Posterior vena cava (tissue), 2 donors: ENCODE measurements around the gene UBD. TPM values are rescaled to one million over a fixed set of nuclear protein-coding genes. Genes with fewer than 3 reads are reported as not detected.
A peak's percentile ranks its signal among the peaks of the same experiment; 100 is the strongest.

Source experiments
- DNase-seq: peaks from one replicate; pipeline ENCODE4 v3.0.0-alpha.2; 2020; ENCODE audit warnings: low spot score
- intact Hi-C, 2 donors: fragments of 100-400 bp; cut with DNase I; formaldehyde crosslinking; loops; one replicate each; pipeline versions ENCODE4 v1.14.1 to v1.14.2; 2022 to 2023
- total RNA-seq, 2 donors: library from RNA; stranded (reverse); fragmentation: NEBNext Ultra II Directional; extraction: Animal tissue kit (Norgen Biotek cat#: 25700); gene quantifications; one replicate each; pipeline ENCODE4 v1.2.1, GENCODE V29; 2021
- donor health status: DM: yes; HTN: yes; CAD: no.
- donor health status: DM: yes; HTN: yes; CAD: no.

The UBD gene
- total RNA-seq, 2 donors from 2014 or later, result 0.24 TPM; not detected in 1

GRCh38 chr6:29527126-29527525 is 32.4 kb downstream of the UBD start:
- no peak for DNase-seq
- intact Hi-C loops, result no loop called here

- intact Hi-C loops, result no loop called here
- no peak for DNase-seq
Measured at GRCh38 chr6:29525311-29525639, 34.3 kb downstream of the UBD start.

DNA sequence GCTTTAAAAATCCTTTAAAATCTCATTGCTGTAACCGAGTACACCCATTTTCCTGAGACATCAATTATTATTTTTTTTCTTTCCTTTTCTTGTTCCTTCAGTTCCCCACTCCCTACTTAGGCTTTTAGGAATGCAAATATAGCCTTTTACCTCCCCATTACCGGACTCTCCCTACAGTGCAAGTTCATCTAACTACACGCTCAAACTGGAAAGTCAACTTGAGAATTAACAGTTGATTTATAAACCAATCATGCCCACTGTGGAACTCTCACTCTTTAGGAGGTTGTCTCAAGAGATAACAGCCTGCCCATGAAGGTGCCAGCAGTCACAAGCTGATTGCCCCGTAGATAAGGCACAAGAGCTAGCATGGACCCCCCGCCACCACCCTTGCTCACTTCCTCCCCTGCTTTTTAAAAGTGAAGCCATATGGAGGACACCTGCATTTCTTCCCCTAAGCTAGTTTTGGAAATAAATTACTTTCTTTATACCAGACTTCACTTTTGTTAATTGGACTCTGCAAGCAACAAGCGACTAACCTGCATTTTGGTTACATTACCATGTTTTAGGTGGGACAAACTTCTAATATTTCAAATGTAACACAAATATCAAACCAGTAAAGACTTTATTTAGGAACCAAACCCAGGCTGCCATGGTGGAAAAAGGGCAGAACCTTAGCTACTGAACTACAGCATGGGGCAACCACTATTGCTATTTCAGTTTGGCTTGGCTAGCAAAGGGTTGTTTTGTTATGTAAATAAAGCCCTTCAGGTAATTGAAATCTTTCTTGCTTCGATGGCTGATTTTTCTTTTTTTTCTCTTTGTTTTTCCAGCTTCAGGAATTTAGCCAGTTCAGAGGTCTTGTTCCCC is 34.9 kb downstream of the UBD start:
- intact Hi-C loops, result no loop called here
- DNase-seq, result no peak

DNA sequence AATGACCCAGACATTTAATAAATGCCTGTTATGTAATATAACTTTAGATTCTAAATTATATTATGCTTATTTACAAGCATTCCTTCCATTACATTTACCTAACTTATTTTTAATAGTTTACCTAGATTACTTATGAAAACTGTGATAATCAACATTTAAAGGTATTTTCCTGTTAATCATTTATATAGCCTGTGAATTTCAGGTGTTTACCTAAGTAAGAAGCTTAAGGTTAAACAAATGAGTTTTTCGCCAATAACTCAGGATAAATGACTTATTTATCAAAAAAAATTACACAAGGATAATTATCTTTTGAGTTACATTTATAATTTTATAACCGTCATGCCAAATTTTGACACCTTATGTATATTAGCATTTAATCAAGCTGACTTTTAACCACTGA is 35.5 kb downstream of the UBD start:
- intact Hi-C loops, result no loop called here
- DNase-seq, result no peak

DNA sequence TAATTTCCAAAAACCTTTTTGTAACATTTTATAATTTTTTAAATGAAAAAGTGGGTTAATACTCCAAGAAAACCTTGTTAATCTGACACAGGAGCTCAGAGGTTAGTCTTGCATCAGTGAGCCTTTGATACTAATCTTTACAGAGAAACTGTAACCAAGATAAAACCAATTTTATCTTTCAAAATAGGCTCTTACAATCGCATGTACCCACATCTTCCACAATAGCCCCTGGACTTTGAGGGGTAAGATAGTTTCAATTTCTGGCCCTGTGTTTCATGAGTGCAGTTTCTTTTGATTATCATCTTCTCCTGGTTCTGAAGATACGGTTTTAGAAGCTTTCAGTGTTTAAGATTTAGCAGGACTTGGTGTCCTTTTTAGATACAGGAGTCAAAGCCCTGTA is 37.3 kb downstream of the UBD start:
- intact Hi-C loops, result no loop called here
- DNase-seq, result no peak

DNA sequence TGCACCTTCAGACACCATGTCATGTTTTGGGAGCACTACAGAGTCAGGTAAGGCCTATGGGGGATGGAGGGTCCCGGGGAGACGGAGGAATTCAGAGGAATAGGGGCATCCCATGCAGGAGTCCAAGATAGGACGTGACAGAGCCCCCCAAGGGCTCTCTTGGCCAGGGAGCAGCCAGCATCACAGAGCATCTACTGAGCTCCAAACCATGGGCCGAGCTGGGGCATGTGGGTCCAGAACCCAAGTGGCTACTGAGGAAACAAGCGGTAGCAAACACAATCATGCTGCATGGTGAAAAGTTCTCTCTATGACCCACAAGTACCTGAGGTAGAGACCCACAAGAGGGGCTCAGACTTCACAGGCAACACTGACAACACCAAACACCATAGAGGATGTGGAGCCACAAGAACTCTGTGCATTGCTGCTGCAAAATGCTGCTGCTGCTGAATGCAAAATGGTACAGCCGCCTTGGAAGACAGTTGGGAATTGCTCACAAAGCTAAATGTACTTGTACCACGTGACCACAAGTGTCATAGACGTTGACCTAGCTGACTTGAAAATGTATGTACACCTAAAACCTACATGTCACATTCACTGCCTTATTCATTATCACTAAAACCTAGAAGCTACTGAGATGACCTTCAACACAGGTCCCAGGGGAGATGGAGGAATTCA is 38.4 kb downstream of the UBD start:
- DNase-seq, result peak; percentile 50
- intact Hi-C loops, result no loop called here

DNA sequence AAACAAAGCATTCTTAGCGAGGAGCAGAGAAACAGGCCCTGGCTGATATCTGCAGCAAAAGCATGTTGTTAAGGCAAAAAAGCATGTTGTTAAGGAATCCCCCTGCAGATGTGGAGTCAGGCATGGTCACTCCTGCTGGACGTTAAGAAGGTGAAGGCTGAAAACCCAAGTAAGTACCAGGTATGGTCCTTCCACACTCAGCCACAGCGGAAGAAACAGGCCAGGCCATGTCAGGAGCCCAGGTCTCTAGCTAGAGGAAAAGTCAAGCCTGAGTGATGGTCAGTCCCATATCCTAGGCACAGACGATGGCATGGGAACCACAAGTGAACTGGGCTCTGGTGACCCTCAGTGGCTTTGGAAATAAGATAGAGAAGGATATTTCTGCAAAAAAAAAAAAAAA is 39.3 kb downstream of the UBD start:
- DNase-seq, result no peak
- intact Hi-C loops, result no loop called here

DNA sequence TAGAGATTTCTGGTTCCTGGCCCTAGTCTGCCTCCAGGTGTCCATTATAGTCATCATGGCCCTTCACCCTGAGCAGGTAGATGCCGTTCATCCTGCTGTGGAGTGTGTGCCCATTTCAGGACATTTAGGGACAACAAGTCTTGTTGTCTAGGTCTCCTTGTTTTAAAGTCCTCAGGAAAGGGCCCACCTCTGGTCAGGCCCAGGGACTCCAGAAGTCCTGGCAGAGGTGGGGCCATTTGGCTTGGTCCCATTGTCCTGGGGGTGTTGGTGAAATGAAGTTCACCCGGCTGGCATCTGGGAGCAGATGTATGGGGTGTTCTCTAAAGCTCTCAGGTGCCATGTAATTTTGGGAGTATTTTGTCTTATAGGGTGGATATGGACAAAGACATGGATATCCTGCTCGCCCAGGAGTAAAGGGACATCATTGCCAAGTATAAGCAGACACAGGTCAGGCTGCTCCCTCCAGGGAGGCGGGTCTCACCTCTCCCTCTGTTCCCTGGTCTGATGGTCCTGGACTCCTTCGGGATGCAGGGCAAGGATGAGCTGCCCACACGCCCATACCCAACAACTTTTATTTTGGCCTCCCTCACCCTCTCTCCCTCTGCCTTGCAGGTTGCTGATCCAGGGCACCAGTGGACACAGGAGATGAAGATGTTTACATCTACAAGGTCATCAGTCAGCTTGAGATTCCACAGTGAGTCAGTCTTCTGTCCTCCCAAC is 40.1 kb downstream of the UBD start:
- intact Hi-C loops, result no loop called here
- no peak for DNase-seq

- intact Hi-C loops, result no loop called here
- DNase-seq, result no peak
Measured at GRCh38 chr6:29517728-29518440, 41.6 kb downstream of the UBD start.

DNA sequence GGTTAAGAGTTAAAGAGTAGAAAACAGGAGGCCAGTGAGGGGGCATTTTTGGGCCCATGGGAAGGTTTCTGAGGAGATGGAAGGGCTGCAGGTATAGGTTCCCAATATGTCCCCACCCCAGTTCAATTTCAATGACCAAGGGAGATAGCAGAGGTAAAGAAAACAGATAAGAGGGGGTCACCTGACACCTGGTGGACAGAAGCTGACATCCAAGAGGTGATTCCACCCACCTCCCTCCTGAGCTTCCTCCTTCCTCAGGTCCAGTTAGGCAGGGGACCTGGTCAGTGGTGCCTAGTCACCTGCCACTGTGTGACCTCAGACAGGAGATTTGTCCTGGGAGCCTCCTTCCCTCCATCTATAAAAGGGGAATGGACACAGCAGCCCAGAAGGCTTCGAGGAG is 42.3 kb downstream of the UBD start:
- intact Hi-C loops, result no loop called here
- DNase-seq, result no peak

DNA sequence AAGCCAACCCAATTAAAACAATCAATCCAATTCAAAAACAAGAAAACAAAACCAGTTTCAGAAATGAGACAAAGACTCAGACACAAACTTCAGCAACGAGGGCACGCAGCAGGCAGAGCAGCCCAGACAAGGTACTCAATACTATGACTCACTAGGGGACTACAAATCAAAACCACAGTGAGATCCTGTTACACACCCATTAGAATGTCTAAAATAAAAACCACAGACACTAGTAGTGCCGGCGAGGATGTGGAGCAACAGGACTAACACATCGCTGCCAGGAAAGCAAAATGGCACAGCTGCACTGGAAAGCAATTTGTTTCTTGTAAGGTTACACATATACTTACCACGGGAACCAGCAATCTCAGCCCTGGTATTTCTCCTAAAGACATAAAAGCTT is 43.4 kb downstream of the UBD start:
- DNase-seq, result no peak
- intact Hi-C loops, result no loop called here

- no peak for DNase-seq
- intact Hi-C loops, result no loop called here
Measured at GRCh38 chr6:29510746-29511300, 48.7 kb downstream of the UBD start.

DNA sequence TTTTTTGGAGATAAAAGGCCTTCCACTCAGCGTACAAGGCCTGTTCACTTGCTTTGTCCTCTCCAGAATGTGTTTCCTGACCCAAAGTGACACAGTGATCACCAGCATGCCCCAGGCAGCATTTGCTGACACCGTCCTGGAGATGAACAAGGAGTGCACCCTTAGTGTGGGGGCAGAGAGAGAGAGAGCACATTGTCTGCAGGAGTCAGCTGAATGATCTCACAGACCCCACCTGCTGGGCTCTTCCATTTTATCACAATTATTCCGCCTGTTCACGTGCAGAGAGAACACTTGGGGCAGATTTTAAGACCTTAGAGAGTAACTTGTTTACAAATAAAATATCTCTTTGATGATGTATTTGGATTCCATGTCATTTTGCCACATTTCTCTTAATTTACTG is 49.3 kb downstream of the UBD start:
- intact Hi-C loops, result no loop called here
- DNase-seq, result no peak

DNA sequence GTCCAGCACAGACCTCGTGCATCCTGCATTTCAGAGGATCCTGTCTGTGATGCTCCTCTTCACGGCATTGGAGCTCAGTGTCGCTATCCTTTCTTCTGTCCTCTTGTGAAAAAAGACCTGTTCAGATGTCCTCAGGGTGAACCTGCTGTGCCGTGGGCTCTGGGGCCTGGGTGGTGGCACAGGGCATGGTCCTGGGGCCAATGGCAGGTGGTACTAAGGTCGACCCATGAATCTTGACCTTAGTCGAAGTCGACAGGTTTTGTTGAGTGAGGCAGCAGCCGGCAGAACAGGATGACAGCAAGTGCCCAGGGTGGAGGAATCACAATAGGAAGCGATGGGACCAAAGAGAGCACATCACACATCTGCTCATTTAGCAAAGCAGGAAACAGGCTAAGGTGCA is 49.8 kb downstream of the UBD start:
- no peak for DNase-seq

GRCh38 chr6:29509239-29509638 is 50.3 kb downstream of the UBD start:
- DNase-seq, result no peak
- intact Hi-C loops, result no loop called here

More for the DNA sequence above, 49.8 kb downstream of the UBD start:
- intact Hi-C loops, result no loop called here

DNA sequence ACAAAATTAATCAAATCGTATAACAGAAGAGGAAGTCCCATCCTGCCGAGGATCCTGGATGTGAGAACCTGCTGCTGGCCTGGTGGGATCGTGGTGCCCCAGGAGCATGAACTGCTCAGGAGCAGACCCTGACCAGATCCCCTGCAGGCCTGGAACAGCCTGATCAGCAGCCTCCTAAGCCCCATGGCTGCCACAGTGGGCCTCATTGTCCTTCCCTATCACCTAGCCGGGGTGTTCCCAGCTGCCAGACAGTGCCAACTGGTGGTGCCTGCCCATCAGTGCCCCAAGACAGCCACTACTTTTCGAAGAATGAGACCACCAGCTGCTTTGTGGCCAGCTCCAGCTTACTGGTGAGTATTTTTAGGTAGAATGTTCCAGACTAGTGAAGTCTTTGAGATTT is 52.2 kb downstream of the UBD start:
- DNase-seq, result no peak
- intact Hi-C loops, result no loop called here

GRCh38 chr6:29506446-29507067 is 53.0 kb downstream of the UBD start:
- intact Hi-C loops, result no loop called here
- DNase-seq, result no peak

GRCh38 chr6:29505808-29506207 is 53.7 kb downstream of the UBD start:
- no peak for DNase-seq
- intact Hi-C loops, result no loop called here
